H1 (cell line): ENCODE data around the gene SESN3. TPM values are rescaled to one million over a fixed set of nuclear protein-coding genes. Genes with fewer than 3 reads are reported as not detected.

Source experiments
- CTCF ChIA-PET: fragments of 300-600 bp; sonication (Branson Sonifier 250); formaldehyde crosslinking; loops from one replicate; lab custom pipeline; 2021; ENCODE audit not compliant: partially characterized antibody; lab: Charles Lee
- POLR2A ChIA-PET: fragments of 300-600 bp; sonication (Branson Sonifier 250); formaldehyde crosslinking; loops from one replicate; lab custom pipeline; 2021; ENCODE audit warnings: inconsistent platforms; ENCODE audit not compliant: partially characterized antibody; lab: Charles Lee
- DNase-seq, 2 experiments: peaks; one replicate each; pipeline versions ENCODE4 v3.0.0 to v3.0.0-alpha.2; 2010 to 2022; ENCODE audit warnings: low spot score in 2 of 2, low read depth in 1 of 2, mixed read lengths in 1 of 2
- FAIRE-seq: peaks from 2 replicates; lab custom pipeline; 2011; peaks lifted over from hg19 to GRCh38; lab: Jason Lieb, UNC
- H2AFZ ChIP-seq: 2 replicates; pipeline ENCODE4 v1.8.1; 2012; ENCODE audit warnings: low read length, inconsistent platforms
- H2AK5ac ChIP-seq: 2 replicates; pipeline ENCODE4 v1.6.1; 2013; ENCODE audit warnings: low read depth, low read length
- H2BK120ac ChIP-seq: replicated peaks from 2 replicates; pipeline ENCODE3; 2013; ENCODE audit warnings: low read depth, low read length, inconsistent platforms
- H2BK12ac ChIP-seq: 2 replicates; pipeline ENCODE4 v1.6.1; 2013; ENCODE audit warnings: low read depth, low read length
- H2BK15ac ChIP-seq: 2 replicates; pipeline ENCODE4 v1.6.1; 2013; ENCODE audit warnings: low read length
- H2BK20ac ChIP-seq: 2 replicates; pipeline ENCODE4 v1.6.1; 2013; ENCODE audit warnings: low read length
- H2BK5ac ChIP-seq: 2 replicates; pipeline ENCODE4 v1.6.1; 2013; ENCODE audit warnings: low read depth, low read length
- H3K14ac ChIP-seq: 2 replicates; pipeline ENCODE4 v1.6.1; 2013; ENCODE audit warnings: inconsistent platforms; ENCODE audit not compliant: insufficient read length
- H3K18ac ChIP-seq: 2 replicates; pipeline ENCODE4 v1.6.1; 2013; ENCODE audit warnings: low read length; ENCODE audit errors: extremely low read depth
- H3K23ac ChIP-seq: 2 replicates; pipeline ENCODE4 v1.6.1; 2013; ENCODE audit warnings: inconsistent platforms; ENCODE audit not compliant: insufficient read length
- H3K23me2 ChIP-seq: 2 replicates; pipeline ENCODE4 v1.6.1; 2013; ENCODE audit warnings: low read depth, low read length
- H3K27ac ChIP-seq: 2 replicates; pipeline ENCODE4 v1.6.1; 2011; ENCODE audit warnings: low read depth, low read length, inconsistent platforms
- H3K27me3 ChIP-seq, 4 experiments: replicated peaks in 1 of 4; 1 replicate in 1 of 4; 2 replicates in 3 of 4; pipeline versions ENCODE4 v1.6.1 to v1.8.1; 2011 to 2013; ENCODE audit warnings: low read length in 3 of 4, mild to moderate bottlenecking in 3 of 4, inconsistent platforms in 2 of 4, mixed read lengths in 2 of 4, moderate library complexity in 1 of 4; ENCODE audit not compliant: control insufficient read depth in 3 of 4, insufficient read depth in 3 of 4; ENCODE audit errors: extremely low read depth in 1 of 4
- H3K36me3 ChIP-seq, 4 experiments: 2 replicates each; pipeline versions ENCODE4 v1.6.1 to v1.8.1; 2011 to 2013; ENCODE audit warnings: mild to moderate bottlenecking in 4 of 4, low read length in 3 of 4, moderate library complexity in 2 of 4, control low read depth in 1 of 4, inconsistent platforms in 1 of 4; ENCODE audit not compliant: insufficient read depth in 4 of 4, control insufficient read depth in 2 of 4
- H3K4ac ChIP-seq: replicated peaks from 2 replicates; pipeline ENCODE3; 2013; ENCODE audit warnings: low read length, low read depth, mixed read lengths, inconsistent platforms; ENCODE audit not compliant: insufficient read length
- H3K4me1 ChIP-seq, 4 experiments: replicated peaks in 1 of 4; 1 replicate in 1 of 4; 2 replicates in 3 of 4; pipeline versions ENCODE4 v1.6.1 to v1.8.1; 2011 to 2013; ENCODE audit warnings: low read length in 3 of 4, inconsistent platforms in 2 of 4, mixed read lengths in 1 of 4; ENCODE audit not compliant: insufficient read depth in 4 of 4, control insufficient read depth in 3 of 4
- H3K4me2 ChIP-seq, 2 experiments: 2 replicates each; pipeline versions ENCODE4 v1.6.1 to v1.8.1; 2011 to 2013; ENCODE audit warnings: low read depth in 2 of 2, low read length in 2 of 2, control low read depth in 1 of 2, inconsistent platforms in 1 of 2, mild to moderate bottlenecking in 1 of 2; ENCODE audit not compliant: insufficient read depth in 1 of 2
- H3K4me3 ChIP-seq, 4 experiments: fragments of 200-600, 300-600 bp in 1 of 4; sonication (generic), shearing (Covaris generic), sonication (Bioruptor Twin) in 1 of 4; 2 replicates each; pipeline versions ENCODE4 v1.5.1 to v1.8.1; 2011 to 2016; ENCODE audit warnings: low read length in 4 of 4, low read depth in 3 of 4, control low read depth in 2 of 4, inconsistent platforms in 2 of 4, mild to moderate bottlenecking in 2 of 4, mixed read lengths in 1 of 4, moderate library complexity in 1 of 4; ENCODE audit not compliant: insufficient read depth in 2 of 4; ENCODE audit errors: extremely low read depth in 1 of 4
- H3K56ac ChIP-seq: replicated peaks from 2 replicates; pipeline ENCODE3; 2013; ENCODE audit warnings: low read depth, mild to moderate bottlenecking, mixed read lengths, low read length, inconsistent platforms; ENCODE audit not compliant: insufficient read length
- H3K79me1 ChIP-seq: 2 replicates; pipeline ENCODE4 v1.6.1; 2013; ENCODE audit warnings: low read depth, low read length, control low read depth
- H3K79me2 ChIP-seq, 2 experiments: 2 replicates each; pipeline versions ENCODE4 v1.6.1 to v1.8.1; 2012 to 2013; ENCODE audit warnings: low read length in 2 of 2, mild to moderate bottlenecking in 2 of 2, inconsistent platforms in 1 of 2; ENCODE audit not compliant: insufficient read depth in 2 of 2, control insufficient read depth in 1 of 2
- H3K9ac ChIP-seq, 4 experiments: replicated peaks in 1 of 4; 1 replicate in 1 of 4; 2 replicates in 3 of 4; pipeline versions ENCODE4 v1.6.1 to v1.8.1; 2011 to 2013; ENCODE audit warnings: low read depth in 3 of 4, low read length in 3 of 4, control low read depth in 2 of 4, mild to moderate bottlenecking in 2 of 4, moderate library complexity in 2 of 4, inconsistent platforms in 1 of 4; ENCODE audit errors: extremely low read depth in 1 of 4
- H3K9me3 ChIP-seq, 2 experiments: 2 replicates each; pipeline versions ENCODE4 v1.6.1 to v1.8.1; 2012 to 2013; ENCODE audit warnings: mild to moderate bottlenecking in 2 of 2, moderate library complexity in 2 of 2, control low read depth in 1 of 2, inconsistent platforms in 1 of 2, low read depth in 1 of 2, low read length in 1 of 2, mixed read lengths in 1 of 2; ENCODE audit not compliant: insufficient read depth in 2 of 2
- H4K20me1 ChIP-seq, 2 experiments: replicated peaks in 1 of 2; 2 replicates each; pipeline versions ENCODE3 to v1.8.1; 2011 to 2013; ENCODE audit warnings: inconsistent platforms in 2 of 2, low read length in 2 of 2, mild to moderate bottlenecking in 1 of 2; ENCODE audit not compliant: insufficient read depth in 2 of 2, control insufficient read depth in 1 of 2
- H4K5ac ChIP-seq: 2 replicates; pipeline ENCODE4 v1.6.1; 2013; ENCODE audit warnings: low read length, low read depth, mixed read lengths, inconsistent platforms; ENCODE audit not compliant: insufficient read length
- H4K8ac ChIP-seq: 2 replicates; pipeline ENCODE4 v1.8.0; 2013; ENCODE audit warnings: mild to moderate bottlenecking, moderate library complexity, low read length, inconsistent platforms; ENCODE audit not compliant: insufficient read depth; ENCODE audit errors: extremely low read depth
- H4K91ac ChIP-seq: replicated peaks from 2 replicates; pipeline ENCODE3; 2013; ENCODE audit warnings: low read length, mixed read lengths, inconsistent platforms; ENCODE audit not compliant: insufficient read length
- MAFK ChIP-seq: IDR thresholded peaks from 2 replicates; pipeline ENCODE4 v1.6.1; 2012; ENCODE audit warnings: low read depth, mild to moderate bottlenecking, improper control_type of control experiment, low read length
- NRF1 ChIP-seq: IDR thresholded peaks from 2 replicates; pipeline ENCODE4 v1.6.1; 2011; ENCODE audit warnings: mild to moderate bottlenecking, low read depth, low read length, improper control_type of control experiment
- RNF2 ChIP-seq: fragments of 200-900, 300-1000 bp; sonication (generic); IDR thresholded peaks from 2 replicates; pipeline ENCODE4 v1.7.1; 2016; ENCODE audit warnings: borderline replicate concordance, low read depth, mild to moderate bottlenecking, antibody characterized with exemption, low read length; ENCODE audit not compliant: poor library complexity, severe bottlenecking; ENCODE audit errors: missing control alignments
- SP4 ChIP-seq: IDR thresholded peaks from 2 replicates; pipeline ENCODE4 v1.6.1; 2012; ENCODE audit warnings: low read length, inconsistent platforms
- ZNF274 ChIP-seq: IDR thresholded peaks from 2 replicates; pipeline ENCODE4 v1.7.0; 2012; ENCODE audit warnings: low read length, borderline replicate concordance; ENCODE audit errors: extremely low read depth
- WGBS, 2 experiments: shearing (Covaris generic) in 1 of 2; methylation state at CpG; one replicate each; pipeline versions ENCODE4 v1.1.6 to v1.1.7; 2013 to 2015; ENCODE audit warnings: low lambda C conversion rate in 2 of 2, mixed read lengths in 2 of 2, inconsistent platforms in 1 of 2, low coverage in 1 of 2, missing lambda C conversion rate in 1 of 2; ENCODE audit not compliant: insufficient replicate concordance in 2 of 2, insufficient coverage in 1 of 2, insufficient read length in 1 of 2; ENCODE audit errors: extremely low coverage in 1 of 2, missing lambda C conversion rate in 1 of 2; 5-methylcytosine and 5-hydroxymethylcytosine counted together
- polyA plus RNA-seq, 7 experiments: library from polyadenylated mRNA; depleted of rRNA in 3 of 7; stranded (reverse) in 5 of 7; unstranded in 2 of 7; fragments of >200 nt in 5 of 7; fragments of 200-250 nt in 2 of 7; gene quantifications; 1 replicate in 5 of 7; 2 replicates in 1 of 7; 4 replicates in 1 of 7; pipeline versions ENCODE4 v1.2.1 to v1.2.3, GENCODE V29; 2011 to 2013; ENCODE audit warnings: missing spikeins in 2 of 7, mixed read lengths in 2 of 7
- total RNA-seq: library from RNA; stranded (reverse); fragmentation: NEBNext Ultra II Directional; extraction: Animal tissue kit (Norgen Biotek cat#: 25700); gene quantifications from 2 replicates; pipeline ENCODE4 v1.2.1, GENCODE V29; 2021

SESN3 gene
- total and polyA plus RNA-seq, 2 of the 8 experiments (the other 6 are each of a cell fraction or from before 2014, with no cell fraction given), result 10.2 to 31.1 TPM

GRCh38 chr11:95245581-95245980 is 14.6 kb upstream of the SESN3 start:
- Histone ChIP-seq H3K18ac (no peak overlapping the region), H2BK120ac (no peak overlapping the region), H2BK12ac (no peak overlapping the region), H3K4me2 (no peak overlapping the region), H3K23me2 (no peaks in the 10 kb centered on the region), H2BK5ac (no peak overlapping the region), H3K27me3 (no peaks in the 10 kb centered on the region; a peak in 1 of 7 replicates), H3K23ac (no peak overlapping the region), H3K4ac (no peak overlapping the region), H4K91ac (peak overlapping the region; percentile 36), H2BK20ac (peak overlapping the region; percentile 38; the same call in 1 of the 2 replicates), H2AK5ac (no peak overlapping the region), H3K79me1 (no peaks in the 10 kb centered on the region), H2AFZ (no peak overlapping the region), H3K4me3 (no peak overlapping the region), H3K27ac (0 out of 2 replicates have a peak overlapping the region, but pooled peaks have one; percentile 0), H4K20me1 (no peaks in the 10 kb centered on the region), H3K79me2 (no peaks in the 10 kb centered on the region), H4K5ac (no peak overlapping the region), H2BK15ac (no peak overlapping the region), H3K36me3 (no peaks in the 10 kb centered on the region), H3K14ac (no peak overlapping the region), H3K9me3 (no peaks in the 10 kb centered on the region), H4K8ac (no peak overlapping the region), H3K4me1 (peaks cover 2 to 18% (median 9%) of the 10 kb centered on the region in 4 experiments; a peak in 5 of 7 replicates), H3K9ac (no peak overlapping the region), H3K56ac (no peak overlapping the region)
- FAIRE-seq, result no peak
- ChIA-PET POLR2A (interaction anchor here (1.0 kb wide), 1 partner anchor 46 kb away, joined by 3 read pairs; no protein-coding TSS in a partner anchor), CTCF (interaction anchor here (1.0 to 1.4 kb wide), 4 partner anchors 10 to 460 kb away, joined by 3 to 5 read pairs (median 3); partner anchors contain the start of gene SESN3)
- no peak for DNase-seq
- TF ChIP-seq RNF2 (no peak), MAFK (no peak), ZNF274 (no peak), NRF1 (no peak), SP4 (no peak)
- WGBS, 2 experiments, result 92% methylated on average over 1 of the region's 1 CpG; no CpG with 5 or more reads in 1 of the 2 experiments
